A549 treated with CpdA at 1 μM for 4 hours (cell line): ENCODE results near the gene PAGE1. TPM values are rescaled to one million over a fixed set of nuclear protein-coding genes. Genes with fewer than 3 reads are reported as not detected.

Experiments used
- total RNA-seq: library from RNA; stranded (reverse); fragments of 200-300 nt; extraction: Qiagen RNA extraction; gene quantifications from 5 replicates; pipeline ENCODE4 v1.2.3, GENCODE V29; 2022; ENCODE audit warnings: low read depth

The PAGE1 gene, protein sequence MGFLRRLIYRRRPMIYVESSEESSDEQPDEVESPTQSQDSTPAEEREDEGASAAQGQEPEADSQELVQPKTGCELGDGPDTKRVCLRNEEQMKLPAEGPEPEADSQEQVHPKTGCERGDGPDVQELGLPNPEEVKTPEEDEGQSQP
- 0.11 to 0.24 TPM in 2 of 5 replicates, not detected in the others for total RNA-seq

GRCh38 chrX:49695276-49696180 is at the start of gene PAGE1:
Gene PAGE1 (minus strand): TSS chrX:49695984. CDS start chrX:49694770, 1,214 bp downstream.

Other genes with a start within 250 kb of the PAGE1 start
- not detected in 5 replicates for gene GAGE12C, start 163.8 kb downstream of the PAGE1 start, total RNA-seq
- not detected in 5 replicates for gene GAGE12D, start 154.3 kb downstream of the PAGE1 start, total RNA-seq
- not detected in 5 replicates for gene GAGE12E, start 144.7 kb downstream of the PAGE1 start, total RNA-seq
- gene GAGE12F, start 135.1 kb downstream of the PAGE1 start, total RNA-seq = not detected in 5 replicates
- gene GAGE12G, start 125.6 kb downstream of the PAGE1 start, total RNA-seq = not detected in 5 replicates
- gene GAGE12H, start 116.0 kb downstream of the PAGE1 start, total RNA-seq = not detected in 5 replicates
- not detected in 5 replicates for gene GAGE2A, start 106.5 kb downstream of the PAGE1 start, total RNA-seq
- gene GAGE1, start 97.0 kb downstream of the PAGE1 start, total RNA-seq = not detected in 5 replicates
- not detected in 5 replicates for gene PAGE4, start 133.3 kb upstream of the PAGE1 start, total RNA-seq
- gene USP27X, start 183.5 kb upstream of the PAGE1 start, total RNA-seq = 3.1 to 5.4 TPM (median 4.3 TPM) in 5 replicates
- gene CLCN5, start 226.6 kb upstream of the PAGE1 start, total RNA-seq = 1.9 to 3.3 TPM (median 2.3 TPM) in 5 replicates